Activated CD4-positive, CD25-positive, alpha-beta regulatory T cell treated with anti-CD3 and anti-CD28 coated beads, Interleukin-2, amount 50 U/mL, for 16 hours (primary cell): Measurements from ENCODE around the gene XRCC4.
"Not testable (repeated sequence)": the region's sequence is repeated elsewhere in the genome, so short reads cannot be mapped to it uniquely, and the experiment has no call there.

Source experiments
- DNase-seq: peaks from one replicate; pipeline ENCODE4 v3.0.0-alpha.2; 2020; ENCODE audit warnings: low read depth, low spot score

The XRCC4 gene

DNA sequence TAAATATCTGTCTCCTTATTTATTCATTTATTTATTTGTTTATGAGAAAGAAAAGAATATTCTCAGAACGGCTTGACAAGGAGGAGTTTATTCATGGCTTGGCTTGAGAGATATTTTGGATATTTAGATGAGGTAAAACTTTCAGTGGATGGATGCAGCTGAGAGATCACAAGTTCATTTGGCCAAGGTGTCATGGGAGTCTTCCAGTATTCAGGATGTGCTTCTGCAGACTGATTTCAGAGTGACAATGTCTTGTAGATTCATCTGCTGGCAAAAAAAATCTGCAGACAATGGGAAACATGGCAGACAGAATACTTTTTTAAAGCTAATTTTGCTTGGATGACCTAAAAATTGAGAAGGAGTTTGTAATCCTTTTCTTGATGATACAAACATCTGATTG, 38.5 kb downstream of the XRCC4 start:
- DNase-seq = no peak

- no peak for DNase-seq
These were observed 41.1 kb downstream of the XRCC4 start for GRCh38 chr5:83118471-83118870.

- DNase-seq = no peak
These were observed 41.6 kb downstream of the XRCC4 start for GRCh38 chr5:83118976-83119375.

DNA sequence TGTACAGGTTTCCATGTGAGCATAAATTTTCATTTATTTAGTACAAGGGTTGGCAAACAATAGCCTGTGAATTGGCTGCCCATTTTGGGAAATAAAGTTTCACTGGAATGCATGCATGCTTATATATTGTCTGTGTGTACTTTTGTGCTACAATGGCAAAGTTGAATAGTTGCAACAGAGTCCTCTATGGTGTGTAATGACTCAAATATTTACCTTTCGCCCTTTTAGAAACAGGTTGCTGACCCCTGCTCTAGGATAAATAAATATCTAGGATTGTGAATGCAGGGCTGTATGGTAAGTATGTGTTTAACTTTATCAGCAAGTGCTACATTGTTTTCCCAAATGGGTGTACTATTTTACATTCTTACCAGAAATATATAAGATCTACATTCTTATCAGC, 47.2 kb downstream of the XRCC4 start:
- DNase-seq = no peak

GRCh38 chr5:83125560-83125959, 48.2 kb downstream of the XRCC4 start:
- DNase-seq = no peak

- DNase-seq = no peak
These were observed 49.2 kb downstream of the XRCC4 start for GRCh38 chr5:83126501-83126900.

DNA sequence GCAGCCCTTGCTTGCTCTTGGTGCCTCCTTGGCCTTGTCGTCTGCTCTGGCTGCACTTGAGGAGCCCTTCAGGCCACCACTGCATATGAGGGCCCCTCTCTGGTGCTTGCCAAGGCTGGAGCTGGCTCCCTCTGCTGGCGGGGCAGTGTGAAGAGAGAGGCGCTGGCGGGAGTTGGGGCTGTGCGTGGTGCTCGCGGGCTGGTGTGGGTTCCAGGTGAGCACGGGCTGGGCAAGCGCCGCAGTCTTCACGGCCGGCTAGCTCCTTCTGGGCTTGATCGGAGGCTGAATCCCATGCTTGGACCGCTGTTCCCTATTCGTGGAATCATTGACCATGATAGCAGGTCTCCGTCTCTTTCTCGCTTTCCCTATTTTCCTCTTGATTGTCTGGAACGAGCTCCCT, 56.5 kb downstream of the XRCC4 start:
- DNase-seq = no peak

- DNase-seq = no peak
These were observed 65.2 kb downstream of the XRCC4 start for GRCh38 chr5:83142526-83142925.

DNA sequence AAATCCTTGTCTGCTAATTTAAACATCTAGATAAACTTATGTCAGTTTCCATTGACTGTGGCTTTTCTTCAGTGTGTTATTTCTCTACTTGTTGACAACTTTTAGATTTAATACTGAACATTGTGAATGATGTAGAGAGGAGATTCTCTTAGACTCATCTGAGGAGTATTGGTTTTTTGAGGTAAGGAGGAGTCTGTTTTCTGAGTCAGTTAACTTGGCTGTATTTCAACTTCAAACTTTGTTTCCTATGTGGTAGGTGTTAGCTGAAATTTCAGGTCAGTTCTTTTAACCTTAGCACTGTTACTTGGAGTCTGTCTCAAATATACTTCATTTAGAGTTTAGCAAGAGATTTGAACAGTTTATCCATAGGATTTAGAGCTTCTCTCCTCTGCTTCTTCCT, 67.9 kb downstream of the XRCC4 start:
- no peak for DNase-seq

DNA sequence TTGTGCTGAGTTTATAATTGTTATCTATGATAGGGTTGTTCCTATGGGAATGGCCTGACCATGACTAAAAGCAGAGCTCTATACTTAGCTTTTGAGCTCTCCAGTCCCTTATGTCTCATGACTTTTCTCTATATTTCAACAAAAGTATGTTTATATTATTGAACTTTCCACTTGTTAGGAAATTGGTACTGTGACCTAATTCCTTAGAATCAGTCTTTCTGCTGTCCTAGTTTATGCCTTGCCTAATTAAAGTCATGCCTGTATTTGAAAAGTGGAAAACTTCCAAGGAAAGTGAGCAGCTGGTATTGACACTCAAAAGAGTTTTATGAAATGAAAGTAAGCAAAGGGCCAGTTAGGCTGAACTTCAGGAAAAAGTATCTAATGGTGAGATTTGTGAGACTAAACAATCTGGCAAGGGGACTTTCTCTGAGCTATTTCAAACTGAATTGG, 68.6 kb downstream of the XRCC4 start:
- DNase-seq = no peak

DNA sequence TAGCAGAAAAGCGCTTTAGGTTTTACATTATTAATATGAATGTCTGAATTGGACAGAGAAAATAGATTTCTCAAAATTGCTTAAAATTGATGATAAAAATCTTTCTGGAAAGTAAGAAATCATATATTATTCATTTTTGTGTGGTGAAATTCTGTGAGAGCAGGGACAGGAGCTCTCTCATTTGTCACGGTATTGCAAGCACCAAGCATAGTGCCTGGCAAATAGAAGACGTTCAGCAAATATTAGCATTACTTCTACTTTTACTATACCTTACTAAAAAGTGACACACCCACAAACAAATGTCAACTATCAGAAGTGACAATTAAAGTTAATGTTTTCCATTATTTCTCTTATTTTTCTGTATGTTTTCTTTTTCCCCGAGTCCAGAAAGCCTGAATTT, 69.1 kb downstream of the XRCC4 start:
- no peak for DNase-seq

- no peak for DNase-seq
These were observed 70.2 kb downstream of the XRCC4 start for GRCh38 chr5:83147593-83147992.

GRCh38 chr5:83148370-83148769, 71.0 kb downstream of the XRCC4 start:
- DNase-seq = no peak

DNA sequence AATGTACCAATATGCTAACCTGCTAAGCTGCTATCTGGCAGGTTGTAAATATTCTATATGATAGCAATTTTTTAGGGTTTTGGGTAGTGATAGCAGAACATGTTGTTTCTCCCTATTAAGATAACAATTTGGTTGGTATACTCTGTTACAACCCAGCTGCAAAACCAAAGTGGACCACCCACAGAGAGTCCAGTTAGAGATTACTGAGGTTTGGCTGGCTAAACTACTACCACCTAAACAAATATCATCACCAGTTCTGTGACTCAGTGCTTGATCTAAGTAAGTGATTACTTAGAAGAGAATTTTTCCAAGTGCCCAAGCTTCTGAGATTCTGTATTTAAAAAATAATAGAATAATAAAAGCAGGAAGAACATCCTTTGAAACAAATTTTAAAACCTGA, 72.3 kb downstream of the XRCC4 start:
- no peak for DNase-seq

DNA sequence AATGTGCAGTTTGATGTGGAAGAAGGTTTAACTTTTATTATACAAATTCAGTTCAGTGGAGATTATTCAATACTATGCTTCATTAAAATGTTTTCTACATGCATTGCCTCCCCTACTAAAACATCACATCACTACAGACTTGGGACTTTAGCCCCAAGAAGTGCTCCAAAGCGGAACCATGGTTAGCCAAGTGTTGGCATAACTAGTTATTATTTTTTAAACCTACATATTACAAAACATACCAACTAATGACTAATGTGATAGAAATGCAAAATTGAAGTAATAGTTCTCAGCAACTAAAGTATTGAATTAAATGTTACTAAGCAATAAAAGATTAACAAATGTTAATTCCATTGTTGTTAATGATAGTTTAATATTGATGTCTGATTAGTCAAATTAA, 74.5 kb downstream of the XRCC4 start:
- DNase-seq = no peak

- not testable (repeated sequence) for DNase-seq
These were observed 75.6 kb downstream of the XRCC4 start for GRCh38 chr5:83152996-83153395.

- DNase-seq = no peak
These were observed 78.7 kb downstream of the XRCC4 start for GRCh38 chr5:83156001-83156400.

GRCh38 chr5:83157163-83157562, 79.8 kb downstream of the XRCC4 start:
- DNase-seq = no peak

DNA sequence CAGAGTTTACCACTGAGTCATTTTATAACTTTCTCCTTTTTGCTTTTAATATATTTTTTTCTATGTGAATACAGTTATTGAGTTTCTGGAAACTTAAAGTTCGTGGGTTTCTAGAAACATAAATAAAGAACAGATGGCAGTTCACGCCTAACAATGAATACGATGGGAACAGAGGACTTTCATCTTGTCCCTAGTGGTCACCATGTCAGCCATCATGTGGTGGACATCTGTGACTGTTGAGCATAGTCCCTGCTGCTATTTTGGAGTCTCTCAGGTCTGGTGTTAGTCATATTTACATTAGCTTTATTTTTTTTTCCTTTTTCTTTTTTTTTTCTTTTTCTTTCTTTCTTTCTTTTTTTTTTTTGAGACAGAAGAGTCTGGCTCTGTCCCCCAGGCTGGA, 85.3 kb downstream of the XRCC4 start:
- DNase-seq = no peak

DNA sequence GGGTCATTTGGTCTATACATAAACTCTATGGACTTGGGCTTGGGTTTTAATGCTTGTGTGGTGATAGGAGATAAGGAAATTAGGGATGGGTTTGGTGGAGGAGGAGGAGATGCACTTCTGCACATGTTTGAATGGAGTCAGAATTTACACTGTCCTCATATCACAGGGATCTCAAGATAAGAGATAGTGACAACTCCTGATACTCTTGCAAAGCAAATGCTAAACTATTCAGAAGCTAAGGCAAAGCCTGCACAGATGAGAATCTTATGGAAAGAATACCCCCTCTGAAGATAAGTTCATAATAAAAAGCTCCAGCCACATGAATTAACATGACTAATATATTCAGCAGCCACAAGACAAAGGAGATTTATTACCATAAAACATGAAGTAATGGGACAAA, 90.2 kb downstream of the XRCC4 start:
- DNase-seq = no peak

GRCh38 chr5:83169571-83170337, 92.4 kb downstream of the XRCC4 start:
- no peak for DNase-seq

- no peak for DNase-seq
These were observed 94.7 kb downstream of the XRCC4 start for GRCh38 chr5:83172011-83172410.

DNA sequence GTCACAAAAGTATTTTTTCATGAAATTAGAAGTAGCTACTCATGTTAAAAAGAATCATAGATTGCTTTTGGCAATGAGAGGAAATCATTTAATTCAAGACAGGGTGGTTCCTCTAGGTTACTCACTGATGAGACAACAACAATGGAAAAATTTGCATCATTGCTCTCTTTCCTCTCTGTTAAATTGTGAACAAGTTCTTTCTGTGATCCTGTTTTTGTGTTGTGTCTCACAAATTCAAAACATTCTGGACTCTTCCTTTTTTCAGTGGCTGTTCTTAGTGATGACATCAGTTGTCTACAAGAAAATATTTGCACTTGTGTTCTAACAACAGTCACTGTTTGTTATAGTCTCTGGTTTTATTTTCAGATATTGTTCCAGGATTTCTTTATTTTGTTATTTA, 95.3 kb downstream of the XRCC4 start:
- DNase-seq = no peak

DNA sequence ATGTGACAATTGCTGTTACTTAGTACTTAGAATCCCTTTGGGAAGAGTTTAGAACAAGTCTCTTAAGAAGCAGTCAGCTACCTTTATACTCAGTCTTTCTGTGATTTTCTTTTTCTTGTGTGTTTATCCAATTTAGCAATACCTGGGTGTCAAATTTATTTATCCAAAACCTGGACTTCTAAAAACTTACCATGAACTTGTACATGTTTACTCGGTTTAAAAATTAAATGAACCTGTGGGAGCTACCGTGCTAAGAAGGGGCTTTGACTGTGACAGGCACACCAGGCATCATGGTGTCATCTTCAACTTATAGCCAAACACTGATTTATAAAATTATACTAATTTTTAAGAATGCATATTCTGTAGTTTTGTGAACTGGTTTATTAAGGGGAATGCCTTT, 96.5 kb downstream of the XRCC4 start:
- DNase-seq = no peak
